OCI-LY1 (cell line): ENCODE results near the gene OVOL2.

Experiments used
- EZH2 ChIP-seq: fragments of 200-600 bp; sonication (generic), shearing (Covaris generic); IDR thresholded peaks from 2 replicates; pipeline ENCODE4 v1.8.0; 2017; ENCODE audit warnings: borderline replicate concordance, mixed run types, mild to moderate bottlenecking, antibody characterized with exemption, low read length, moderate library complexity, mixed read lengths
- TF ChIP-seq, protein P1 (sequence below): fragments of 200-600 bp; sonication (generic), shearing (Covaris generic); IDR thresholded peaks from 2 replicates; pipeline ENCODE4 v1.5.1; 2017; ENCODE audit warnings: mild to moderate bottlenecking, antibody characterized with exemption, low read length, moderate library complexity, mixed read lengths

- TF ChIP-seq, protein P1, sequence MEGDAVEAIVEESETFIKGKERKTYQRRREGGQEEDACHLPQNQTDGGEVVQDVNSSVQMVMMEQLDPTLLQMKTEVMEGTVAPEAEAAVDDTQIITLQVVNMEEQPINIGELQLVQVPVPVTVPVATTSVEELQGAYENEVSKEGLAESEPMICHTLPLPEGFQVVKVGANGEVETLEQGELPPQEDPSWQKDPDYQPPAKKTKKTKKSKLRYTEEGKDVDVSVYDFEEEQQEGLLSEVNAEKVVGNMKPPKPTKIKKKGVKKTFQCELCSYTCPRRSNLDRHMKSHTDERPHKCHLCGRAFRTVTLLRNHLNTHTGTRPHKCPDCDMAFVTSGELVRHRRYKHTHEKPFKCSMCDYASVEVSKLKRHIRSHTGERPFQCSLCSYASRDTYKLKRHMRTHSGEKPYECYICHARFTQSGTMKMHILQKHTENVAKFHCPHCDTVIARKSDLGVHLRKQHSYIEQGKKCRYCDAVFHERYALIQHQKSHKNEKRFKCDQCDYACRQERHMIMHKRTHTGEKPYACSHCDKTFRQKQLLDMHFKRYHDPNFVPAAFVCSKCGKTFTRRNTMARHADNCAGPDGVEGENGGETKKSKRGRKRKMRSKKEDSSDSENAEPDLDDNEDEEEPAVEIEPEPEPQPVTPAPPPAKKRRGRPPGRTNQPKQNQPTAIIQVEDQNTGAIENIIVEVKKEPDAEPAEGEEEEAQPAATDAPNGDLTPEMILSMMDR = no peak
- no peak for TF ChIP-seq EZH2
Measured at GRCh38 chr20:18090044-18090443, 32.3 kb upstream of the OVOL2 start.
